Nephron (organoid): ENCODE measurements around the gene MAMLD1.

Experiments
- H3K27ac Mint-ChIP-seq, 3 experiments: 2 replicates each; pipeline ENCODE4 v1.8.0; 2020; ENCODE audit warnings: mixed read lengths in 3 of 3, mild to moderate bottlenecking in 2 of 3, moderate library complexity in 1 of 3
- H3K27me3 Mint-ChIP-seq: 2 replicates; pipeline ENCODE4 v1.8.0; 2021; ENCODE audit warnings: low read depth, mild to moderate bottlenecking, moderate library complexity, mixed read lengths
- H3K36me3 Mint-ChIP-seq: 2 replicates; pipeline ENCODE4 v1.8.0; 2020; ENCODE audit warnings: low read depth, mixed read lengths
- H3K4me1 Mint-ChIP-seq: 2 replicates; pipeline ENCODE4 v1.8.0; 2020; ENCODE audit warnings: mixed read lengths
- H3K4me3 Mint-ChIP-seq, 3 experiments: 2 replicates each; pipeline ENCODE4 v1.8.0; 2020; ENCODE audit warnings: mild to moderate bottlenecking in 3 of 3, mixed read lengths in 3 of 3, moderate library complexity in 2 of 3
- H3K9me3 Mint-ChIP-seq: 2 replicates; pipeline ENCODE4 v1.8.0; 2020; ENCODE audit warnings: mixed read lengths
- CTCF ChIP-seq, 3 experiments: fragments of 200-600 bp; sonication (generic); IDR thresholded peaks; one replicate each; pipeline ENCODE4 v1.5.0; 2021; ENCODE audit warnings: antibody characterized with exemption in 3 of 3; ENCODE audit not compliant: unreplicated experiment in 3 of 3

The MAMLD1 gene

DNA sequence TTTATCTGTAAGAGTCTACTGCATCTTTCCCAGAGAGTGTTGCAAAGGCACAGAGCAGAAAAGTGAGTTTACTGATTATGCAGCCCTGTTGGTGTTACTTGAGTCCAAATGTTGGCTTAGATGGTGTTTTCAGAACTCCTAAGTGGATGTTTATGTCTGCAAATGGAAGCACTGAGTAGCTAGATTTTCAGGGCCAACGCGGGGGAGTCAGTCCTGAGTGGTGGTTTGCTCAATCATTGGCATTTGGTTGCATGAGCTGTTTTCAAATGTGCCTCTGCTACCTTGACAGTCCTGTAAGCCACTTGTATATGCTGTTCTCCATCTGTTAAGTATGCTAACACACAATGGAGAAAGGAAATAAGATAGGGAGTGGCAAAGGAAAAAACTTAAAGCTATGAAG lies 45.4 kb downstream of the MAMLD1 start:
- H3K27ac Mint-ChIP-seq: no peak overlapping the region
- H3K9me3 Mint-ChIP-seq: peaks cover 3% of the 10 kb centered on the region
- H3K4me3 Mint-ChIP-seq: no peak overlapping the region
- H3K36me3 Mint-ChIP-seq: no peaks in the 10 kb centered on the region
- TF ChIP-seq CTCF (IDR thresholded peaks at IDR 0.05; ENCODE audit: unreplicated experiment in 3 of 3): no peak
- peaks cover 19% of the 10 kb centered on the region for H3K4me1 Mint-ChIP-seq
- no peaks in the 10 kb centered on the region for H3K27me3 Mint-ChIP-seq

DNA sequence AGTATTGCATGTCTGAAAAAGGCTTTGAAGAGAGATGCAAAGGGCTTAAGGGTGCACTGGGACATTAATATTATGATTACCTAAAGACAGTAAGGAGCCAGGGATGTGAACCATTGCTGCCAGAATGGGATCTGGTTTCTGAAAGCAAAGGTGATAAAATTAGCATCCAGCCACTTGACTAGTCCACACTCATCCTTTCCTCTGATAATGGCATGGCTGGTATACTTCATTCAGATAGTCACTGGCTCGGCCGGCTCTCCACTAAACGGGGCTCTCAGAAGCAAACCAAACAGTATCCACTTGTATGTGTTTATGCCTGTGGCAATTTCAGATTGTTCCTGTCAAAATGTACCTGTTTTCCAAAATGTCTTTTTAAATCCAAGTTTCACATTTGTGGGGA lies 46.4 kb downstream of the MAMLD1 start:
- no peaks in the 10 kb centered on the region for H3K36me3 Mint-ChIP-seq
- H3K27ac Mint-ChIP-seq: no peak overlapping the region
- H3K4me1 Mint-ChIP-seq: peaks cover 19% of the 10 kb centered on the region
- no peaks in the 10 kb centered on the region for H3K27me3 Mint-ChIP-seq
- H3K9me3 Mint-ChIP-seq: peaks cover 3% of the 10 kb centered on the region
- H3K4me3 Mint-ChIP-seq: no peak overlapping the region
- no peak for TF ChIP-seq CTCF (IDR thresholded peaks at IDR 0.05; ENCODE audit: unreplicated experiment in 3 of 3)

DNA sequence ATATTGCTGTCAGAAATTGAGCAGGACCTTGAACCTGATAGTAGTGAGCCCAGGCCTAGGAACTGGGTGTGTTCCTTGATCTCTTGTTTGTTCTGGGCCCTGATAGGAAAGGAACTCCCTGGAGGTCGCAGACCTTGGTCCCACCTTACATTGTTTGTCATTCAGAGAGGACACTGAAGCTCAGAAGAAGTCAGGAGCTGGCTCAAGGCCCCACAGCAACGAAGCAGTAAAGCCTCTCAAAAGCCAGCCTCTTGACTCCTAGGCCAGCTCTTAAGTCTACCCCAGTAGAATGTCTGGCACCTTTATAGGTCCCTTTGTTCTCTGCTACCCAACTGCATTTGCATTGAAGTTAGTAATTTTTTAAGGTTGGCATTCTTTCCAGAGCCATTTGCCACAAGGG lies 46.8 kb downstream of the MAMLD1 start:
- H3K36me3 Mint-ChIP-seq: no peaks in the 10 kb centered on the region
- no peak for TF ChIP-seq CTCF (IDR thresholded peaks at IDR 0.05; ENCODE audit: unreplicated experiment in 3 of 3)
- H3K9me3 Mint-ChIP-seq: peaks cover 3% of the 10 kb centered on the region
- no peaks in the 10 kb centered on the region for H3K27me3 Mint-ChIP-seq
- H3K27ac Mint-ChIP-seq: no peak overlapping the region
- H3K4me3 Mint-ChIP-seq: no peak overlapping the region
- H3K4me1 Mint-ChIP-seq: peaks cover 17% of the 10 kb centered on the region

GRCh38 chrX:150410513-150410912 lies 47.4 kb downstream of the MAMLD1 start:
- Mint-ChIP-seq H3K36me3 (no peaks in the 10 kb centered on the region), H3K27ac (no peak overlapping the region), H3K4me1 (peaks cover 13% of the 10 kb centered on the region), H3K4me3 (no peak overlapping the region), H3K27me3 (no peaks in the 10 kb centered on the region), H3K9me3 (peaks cover 3% of the 10 kb centered on the region)
- TF ChIP-seq CTCF (IDR thresholded peaks at IDR 0.05; ENCODE audit: unreplicated experiment in 3 of 3): no peak

- TF ChIP-seq CTCF (IDR thresholded peaks at IDR 0.05; ENCODE audit: unreplicated experiment in 3 of 3): no peak
- Mint-ChIP-seq H3K9me3 (peaks cover 3% of the 10 kb centered on the region), H3K4me3 (no peak overlapping the region), H3K36me3 (no peaks in the 10 kb centered on the region), H3K27ac (no peak overlapping the region), H3K4me1 (peaks cover 13% of the 10 kb centered on the region), H3K27me3 (no peaks in the 10 kb centered on the region)
Observed at GRCh38 chrX:150411656-150412055, 48.5 kb downstream of the MAMLD1 start.

DNA sequence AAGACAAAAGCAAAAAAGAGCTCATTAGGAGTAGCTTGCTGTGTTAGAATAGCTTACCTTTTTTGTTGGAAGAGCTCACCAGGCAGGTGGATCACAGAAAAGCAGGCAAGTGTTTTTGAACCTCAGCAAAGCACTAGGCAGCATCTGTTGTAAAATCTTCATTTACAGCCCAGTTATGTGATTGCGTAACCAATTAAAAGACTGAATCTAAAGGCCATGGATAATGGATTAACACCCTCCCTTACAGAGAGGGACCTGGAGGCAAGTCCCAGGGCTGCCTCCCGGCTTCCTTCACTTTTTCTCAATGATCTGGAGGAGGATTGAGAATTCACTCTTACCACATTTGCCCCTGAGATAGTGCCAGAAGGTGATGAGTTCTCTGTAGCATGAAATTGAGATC lies 51.1 kb downstream of the MAMLD1 start:
- peaks cover 13% of the 10 kb centered on the region for H3K4me1 Mint-ChIP-seq
- H3K9me3 Mint-ChIP-seq: peaks cover 3% of the 10 kb centered on the region
- H3K27ac Mint-ChIP-seq: no peak overlapping the region
- no peak overlapping the region for H3K4me3 Mint-ChIP-seq
- no peak for TF ChIP-seq CTCF (IDR thresholded peaks at IDR 0.05; ENCODE audit: unreplicated experiment in 3 of 3)
- H3K36me3 Mint-ChIP-seq: no peaks in the 10 kb centered on the region
- no peaks in the 10 kb centered on the region for H3K27me3 Mint-ChIP-seq
